Stimulated activated CD4-positive, alpha-beta T cell treated with anti-CD3 and anti-CD28 coated beads, Interleukin-15, amount 100 ng/mL, for 1 hour (primary cell): ENCODE measurements around the gene AHNAK2.

Source experiments
- DNase-seq, 2 donors: peaks; one replicate each; pipeline ENCODE4 v3.0.0-alpha.2; 2020; ENCODE audit warnings: low read depth in 1 of 2, low spot score in 1 of 2

AHNAK2 gene

DNA sequence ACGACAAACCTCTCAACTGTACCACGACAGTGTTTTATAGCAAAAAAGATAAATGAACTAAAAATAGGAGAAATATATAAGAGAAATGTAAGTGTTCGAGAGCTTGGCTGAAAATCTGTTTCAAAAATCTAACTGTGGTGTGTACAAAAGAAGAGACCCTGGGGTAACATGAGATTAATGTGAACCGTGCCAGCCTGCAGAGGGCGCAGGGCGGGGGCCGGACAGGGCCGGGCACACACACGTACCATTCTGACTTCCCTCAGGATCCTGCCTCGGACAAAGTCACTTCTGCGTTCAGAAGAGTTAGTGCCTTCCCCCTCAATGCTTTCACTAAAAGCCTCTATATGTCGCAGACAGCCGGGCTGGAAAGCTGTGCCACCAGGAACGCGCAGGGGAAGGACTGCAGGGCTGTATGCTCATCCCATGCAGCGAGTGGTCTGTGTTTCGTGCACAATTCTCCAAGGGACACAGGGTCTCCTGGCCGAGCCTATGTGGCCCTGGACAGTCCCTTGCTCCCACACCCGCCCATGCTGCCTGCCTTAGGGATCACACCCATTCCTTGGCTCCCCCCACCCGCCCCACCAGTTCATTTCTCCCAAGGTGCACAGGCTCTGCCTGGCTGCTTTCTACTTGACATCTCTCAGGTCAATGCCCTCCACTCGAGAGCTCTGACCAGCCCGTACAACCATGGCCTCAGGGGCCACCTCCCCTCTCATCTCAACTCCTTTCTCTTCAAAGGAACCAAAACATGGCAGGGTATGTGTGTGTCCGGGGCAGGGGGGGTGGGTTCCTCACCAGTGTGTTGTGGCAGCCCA is 34.2 kb upstream of the AHNAK2 start:
- no peak for DNase-seq

DNA sequence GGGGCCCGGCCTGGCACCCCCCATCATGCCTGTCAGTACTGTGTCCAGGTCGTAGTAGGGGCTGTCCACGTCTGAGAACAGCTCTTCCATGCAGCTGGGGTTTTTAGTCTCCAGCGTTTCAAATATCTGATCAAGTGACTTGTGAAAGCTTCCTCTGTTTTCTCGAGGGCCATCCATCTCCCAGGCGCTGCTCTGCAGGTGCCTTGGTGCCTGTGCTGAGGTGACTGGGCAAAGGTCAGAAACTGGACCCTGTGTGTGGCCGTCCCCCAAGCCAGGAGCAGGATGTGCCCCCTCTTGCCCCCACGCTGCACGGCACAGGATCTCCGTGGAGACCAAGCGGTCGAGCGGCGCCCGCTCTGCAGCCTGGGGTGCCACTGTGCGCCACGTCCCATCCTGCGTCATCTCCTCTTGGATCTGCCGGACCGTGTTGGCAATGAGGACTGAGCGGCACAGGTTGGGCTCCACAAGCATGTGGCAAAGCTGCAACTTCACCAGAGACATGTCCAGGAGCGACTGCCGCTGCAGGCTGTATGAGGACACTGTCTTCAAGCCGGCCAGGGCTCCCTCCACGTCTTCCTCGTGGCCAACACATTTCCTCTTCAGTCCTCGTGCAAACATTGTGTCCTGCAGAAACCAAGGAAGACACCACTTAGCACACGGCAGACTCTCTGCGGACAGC is 33.3 kb upstream of the AHNAK2 start:
- no peak for DNase-seq

DNA sequence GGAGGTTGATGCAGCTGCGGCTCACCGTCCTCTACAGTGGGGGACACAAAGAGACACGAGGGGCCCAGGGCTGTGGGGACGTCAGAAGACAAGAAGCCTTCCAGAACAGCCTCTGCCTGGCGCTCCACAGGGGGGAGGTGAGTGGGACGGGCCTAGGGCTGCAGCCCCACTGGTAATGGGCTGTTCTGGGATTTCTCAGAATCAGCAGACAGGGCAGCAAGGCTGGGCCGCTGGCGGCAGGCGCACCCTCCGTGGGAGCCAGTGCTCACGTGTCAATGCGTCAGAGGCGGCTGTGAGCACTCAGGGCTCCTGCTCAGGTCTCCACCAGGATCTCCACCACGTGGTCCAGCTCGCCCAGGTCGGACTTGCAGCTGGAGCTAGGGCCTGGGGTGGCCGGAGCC is 32.7 kb upstream of the AHNAK2 start:
- DNase-seq = no peak

DNA sequence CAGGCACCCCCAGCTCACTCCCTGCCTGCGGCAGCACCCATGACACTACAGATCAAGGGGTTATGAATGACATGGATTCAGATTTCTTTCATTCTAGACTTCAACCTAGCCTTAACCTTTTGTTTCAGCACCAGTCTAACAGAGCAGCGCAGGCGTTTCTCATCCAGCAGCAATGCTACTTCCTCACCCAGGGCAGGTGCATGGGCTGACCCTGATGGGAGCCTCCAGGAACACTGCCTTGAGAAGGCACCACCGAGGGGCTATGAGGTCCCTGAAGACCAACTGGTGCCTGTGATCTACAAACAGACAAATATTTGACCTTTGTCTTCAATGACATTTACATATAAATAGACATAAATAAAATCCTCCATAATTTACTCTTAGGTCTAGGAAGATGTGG is 31.9 kb upstream of the AHNAK2 start:
- no peak for DNase-seq

GRCh38 chr14:105007593-105008264 is 29.6 kb upstream of the AHNAK2 start:
- no peak for DNase-seq

- DNase-seq = no peak
These were observed 28.8 kb upstream of the AHNAK2 start for GRCh38 chr14:105006831-105007592.

DNA sequence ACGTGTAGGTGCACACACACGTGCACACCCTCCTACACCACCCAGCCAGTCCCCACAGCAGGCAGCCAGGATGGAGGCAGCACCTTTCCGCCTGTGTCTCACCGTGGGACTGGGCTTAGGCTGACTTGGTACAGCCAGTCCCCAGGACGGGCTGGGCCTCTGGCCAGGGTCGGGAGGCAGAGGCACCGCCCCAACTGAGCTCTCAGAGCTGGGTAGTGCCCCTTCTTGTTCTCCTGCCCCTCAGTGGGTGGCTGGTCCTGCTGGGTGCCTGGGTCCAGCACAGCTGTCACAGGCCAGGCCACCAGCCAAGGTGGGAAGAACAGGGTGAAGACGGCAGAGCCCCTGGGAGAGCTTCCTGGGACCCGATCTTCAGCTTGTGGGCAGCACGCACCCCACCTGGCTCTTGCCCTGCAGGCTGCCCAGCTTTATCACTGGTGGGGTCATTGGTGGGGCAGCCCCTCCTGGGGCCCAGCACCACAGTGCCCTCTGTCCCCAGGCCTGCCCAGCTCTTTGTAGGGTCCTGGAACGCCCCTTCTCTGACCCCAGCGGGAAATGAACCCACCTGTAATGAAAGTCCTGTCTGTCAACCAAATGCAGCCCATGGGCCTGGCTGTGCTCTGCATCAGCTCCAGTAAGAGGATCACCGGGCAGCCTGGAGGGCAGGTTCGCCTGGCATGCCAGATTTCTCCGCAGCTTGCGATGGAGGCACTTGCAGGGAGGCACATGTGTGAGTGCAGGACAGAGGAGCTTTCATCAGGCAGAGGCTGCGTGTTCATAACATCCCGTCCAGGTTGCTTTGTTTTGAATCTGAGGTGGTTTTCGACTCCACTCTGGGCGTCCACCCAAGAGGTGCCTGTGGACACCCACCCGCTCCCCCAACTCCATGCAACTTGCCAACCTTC is 28.0 kb upstream of the AHNAK2 start:
- DNase-seq = no peak

- no peak for DNase-seq
These were observed 27.3 kb upstream of the AHNAK2 start for GRCh38 chr14:105005329-105005928.

DNA sequence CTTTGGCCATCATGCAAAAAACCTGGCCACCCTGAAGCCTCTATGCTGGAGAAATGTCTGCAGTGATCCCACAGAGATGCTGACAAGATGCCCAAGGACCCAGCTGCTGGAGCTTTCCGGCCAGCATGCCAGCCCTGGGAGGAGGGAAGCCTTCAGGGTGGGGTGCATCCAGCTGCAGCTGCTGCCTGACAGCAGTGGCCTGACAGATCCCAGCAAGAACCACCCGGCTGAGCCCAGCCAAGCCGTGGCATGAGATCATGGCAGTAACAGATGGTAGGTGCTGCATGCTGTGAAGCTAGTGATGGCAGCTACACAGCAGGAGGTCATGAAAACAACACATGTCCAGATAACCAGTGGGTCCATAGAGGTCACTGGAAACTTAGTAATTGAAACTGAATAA is 21.2 kb upstream of the AHNAK2 start:
- no peak for DNase-seq

DNA sequence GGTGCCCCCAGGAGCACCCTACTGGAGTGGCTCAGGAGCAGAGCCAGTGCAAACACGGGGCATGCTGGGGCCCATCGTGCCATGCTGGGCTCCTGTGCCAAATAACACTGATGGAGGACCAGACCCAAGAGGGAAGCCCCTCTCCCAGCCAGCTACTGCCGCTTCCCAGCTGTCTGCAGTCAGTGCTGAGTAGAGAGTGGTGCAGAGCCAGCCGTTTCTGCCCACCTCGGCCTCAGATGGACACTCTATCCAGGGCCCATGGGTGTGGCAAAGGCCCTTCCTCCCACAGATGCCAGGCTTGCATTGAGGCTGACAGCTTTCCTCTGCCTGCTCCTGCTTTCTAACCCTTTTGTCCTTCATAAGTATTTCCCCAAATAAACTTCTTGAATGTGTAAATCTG is 20.6 kb upstream of the AHNAK2 start:
- DNase-seq = no peak

DNA sequence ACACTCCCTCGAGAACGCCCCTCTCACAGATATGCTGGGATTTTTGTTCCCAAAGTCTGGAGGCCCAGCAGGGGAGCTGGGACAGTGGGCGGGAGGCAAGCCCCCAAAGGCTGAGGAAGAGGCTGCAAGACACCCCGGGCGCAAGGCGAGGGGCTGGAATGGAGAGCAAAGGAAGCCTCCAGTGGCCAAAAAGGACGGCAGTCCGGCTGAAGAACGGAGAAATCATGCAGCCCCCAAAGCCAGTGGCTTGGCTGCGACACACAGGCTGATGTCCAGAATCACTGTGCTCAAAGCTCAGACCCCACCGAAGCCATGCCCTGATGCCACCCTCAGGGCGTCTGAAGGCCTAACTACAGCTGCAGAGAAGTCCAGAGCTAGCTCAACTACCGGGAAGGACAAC is 18.3 kb upstream of the AHNAK2 start:
- no peak for DNase-seq

DNA sequence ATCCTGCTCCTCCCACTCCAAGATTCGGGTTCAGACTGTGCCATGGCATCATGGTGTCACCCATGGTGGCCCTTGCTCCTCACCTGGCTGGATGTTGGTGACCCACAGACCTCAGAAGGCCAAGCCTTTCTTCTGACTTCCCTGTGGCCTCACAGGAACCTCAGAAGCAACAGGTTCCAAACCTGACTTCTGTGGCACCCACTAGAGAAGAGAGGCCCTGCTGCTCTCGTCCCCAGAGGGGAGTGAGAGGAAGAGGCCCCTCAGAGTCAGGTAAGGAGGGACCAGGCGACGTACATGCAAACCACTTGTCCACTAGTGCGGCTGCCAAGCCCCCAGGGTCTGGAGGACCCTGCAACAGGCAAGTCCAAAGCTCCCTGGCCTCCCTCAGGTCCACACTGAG is 17.9 kb upstream of the AHNAK2 start:
- no peak for DNase-seq

GRCh38 chr14:104994978-104995377 is 16.8 kb upstream of the AHNAK2 start:
- no peak for DNase-seq

DNA sequence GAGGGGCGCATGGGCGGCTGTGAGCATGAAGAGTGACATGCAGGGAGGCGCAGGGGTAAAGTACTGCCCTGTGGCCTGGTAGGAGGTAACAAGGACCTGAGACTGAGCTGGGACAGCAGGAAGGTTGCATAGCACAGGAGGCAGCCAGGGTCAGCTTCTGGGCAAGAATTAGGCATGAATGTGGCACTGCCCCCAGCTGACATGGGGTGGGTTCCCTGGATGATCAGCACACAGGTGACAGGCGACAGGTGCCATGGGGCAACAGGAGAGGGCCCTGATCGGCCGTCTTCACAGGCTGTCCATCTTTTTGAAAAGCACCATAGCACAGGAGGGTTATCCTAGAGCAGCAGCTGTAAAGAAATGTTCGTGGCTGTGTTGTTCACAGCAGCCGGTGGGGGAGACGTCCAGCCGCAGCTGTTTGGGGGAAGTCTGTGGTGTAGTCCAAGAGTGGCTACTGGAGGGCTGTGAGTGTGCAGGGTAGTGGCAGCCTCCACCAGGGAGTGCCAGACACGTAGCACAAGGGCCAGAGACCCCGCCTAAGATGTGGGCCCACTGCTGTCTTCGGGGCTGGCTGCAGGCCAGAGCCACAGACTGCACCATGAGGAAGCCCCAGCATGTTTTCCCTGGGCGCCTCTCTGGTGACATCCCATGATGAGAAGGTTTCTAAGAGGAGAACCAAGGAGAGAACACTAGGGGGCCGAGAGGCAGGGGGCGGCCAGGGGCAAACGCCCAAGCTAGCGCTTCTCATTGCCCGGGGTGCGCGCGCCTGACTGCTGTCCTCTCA is 15.8 kb upstream of the AHNAK2 start:
- DNase-seq = no peak

DNA sequence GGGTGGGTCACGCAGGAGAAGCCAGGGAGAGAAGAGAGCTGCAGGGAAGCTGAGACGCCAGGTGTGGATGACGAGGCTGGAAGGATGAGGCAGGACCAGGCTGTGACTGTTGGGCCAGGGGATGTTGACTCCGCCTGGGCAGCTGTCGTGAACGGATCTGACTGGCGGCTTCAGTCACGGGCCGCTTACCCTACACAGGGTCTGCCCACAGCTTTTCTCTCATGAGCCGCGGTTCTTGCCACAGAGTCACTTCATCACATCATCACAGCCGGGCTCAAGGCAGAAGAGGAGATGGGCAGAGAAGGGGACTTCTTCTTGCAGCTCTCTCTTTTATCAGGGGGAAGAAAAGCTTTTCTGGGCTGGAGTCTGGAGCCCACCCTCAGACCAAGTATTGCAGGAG is 15.1 kb upstream of the AHNAK2 start:
- no peak for DNase-seq

DNA sequence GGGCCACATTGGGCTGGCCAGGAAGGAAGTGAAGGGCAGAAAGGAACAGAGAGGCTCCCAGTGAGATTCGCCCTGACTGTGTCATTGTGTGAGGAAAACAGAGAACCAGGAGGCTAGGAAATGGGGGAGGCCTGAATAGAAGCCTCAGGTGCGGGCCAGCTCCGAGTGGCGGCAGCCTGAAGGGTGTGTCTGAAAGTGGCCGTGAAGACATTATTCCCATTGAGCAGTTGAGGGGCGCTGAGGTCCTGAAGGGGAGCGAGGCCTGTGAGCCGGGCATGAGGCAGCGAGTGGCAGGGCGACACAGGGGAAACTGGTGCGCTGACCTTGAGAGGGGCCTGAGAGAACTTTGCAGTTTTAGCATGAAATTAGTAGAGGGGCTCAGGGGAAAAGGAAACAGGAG is 14.3 kb upstream of the AHNAK2 start:
- DNase-seq = no peak

- DNase-seq = no peak
These were observed 13.7 kb upstream of the AHNAK2 start for GRCh38 chr14:104991896-104992230.

- no peak for DNase-seq
These were observed 11.8 kb upstream of the AHNAK2 start for GRCh38 chr14:104989951-104990303.

DNA sequence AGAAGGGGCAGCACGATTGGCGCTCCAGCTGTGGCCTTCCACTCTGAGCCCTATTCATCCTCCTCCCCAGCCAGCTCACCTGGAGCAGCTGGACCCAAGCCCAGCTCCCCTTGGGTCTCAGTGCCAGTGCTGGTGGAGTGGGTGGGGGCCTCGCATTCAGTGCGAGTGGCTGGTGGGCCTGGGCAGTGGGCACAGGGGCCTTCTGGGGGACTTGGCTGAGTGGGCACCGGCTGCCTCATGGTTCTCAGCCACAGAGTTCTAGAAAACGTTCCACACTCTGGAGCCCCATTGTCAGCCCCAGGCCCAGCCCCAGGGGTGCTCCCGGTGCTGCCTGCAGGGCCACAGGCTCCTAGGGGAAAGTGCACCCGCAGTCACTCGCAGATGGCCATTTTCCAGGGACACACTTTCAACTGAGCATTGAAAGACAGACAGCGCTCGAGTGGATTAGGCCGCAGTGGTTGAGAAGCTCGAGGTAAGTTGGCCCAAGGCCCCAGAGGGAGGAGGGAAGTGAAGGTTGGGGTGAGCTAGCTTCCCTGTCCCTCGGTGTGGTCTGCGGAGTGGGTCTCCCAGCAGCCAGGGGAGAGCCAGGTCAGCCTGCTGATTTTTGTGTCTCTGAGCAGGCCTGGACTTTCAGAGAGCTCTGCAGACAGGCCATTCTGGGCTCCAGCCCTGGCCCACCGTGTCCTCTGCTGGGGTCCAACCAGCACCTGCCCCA is 11.2 kb upstream of the AHNAK2 start:
- DNase-seq = no peak
